Measurements from ENCODE around the gene NHSL2.

- no peak for TF ChIP-seq POLR2AphosphoS5 (IDR thresholded peaks at IDR 0.05)
- TF ChIP-seq, protein P1, sequence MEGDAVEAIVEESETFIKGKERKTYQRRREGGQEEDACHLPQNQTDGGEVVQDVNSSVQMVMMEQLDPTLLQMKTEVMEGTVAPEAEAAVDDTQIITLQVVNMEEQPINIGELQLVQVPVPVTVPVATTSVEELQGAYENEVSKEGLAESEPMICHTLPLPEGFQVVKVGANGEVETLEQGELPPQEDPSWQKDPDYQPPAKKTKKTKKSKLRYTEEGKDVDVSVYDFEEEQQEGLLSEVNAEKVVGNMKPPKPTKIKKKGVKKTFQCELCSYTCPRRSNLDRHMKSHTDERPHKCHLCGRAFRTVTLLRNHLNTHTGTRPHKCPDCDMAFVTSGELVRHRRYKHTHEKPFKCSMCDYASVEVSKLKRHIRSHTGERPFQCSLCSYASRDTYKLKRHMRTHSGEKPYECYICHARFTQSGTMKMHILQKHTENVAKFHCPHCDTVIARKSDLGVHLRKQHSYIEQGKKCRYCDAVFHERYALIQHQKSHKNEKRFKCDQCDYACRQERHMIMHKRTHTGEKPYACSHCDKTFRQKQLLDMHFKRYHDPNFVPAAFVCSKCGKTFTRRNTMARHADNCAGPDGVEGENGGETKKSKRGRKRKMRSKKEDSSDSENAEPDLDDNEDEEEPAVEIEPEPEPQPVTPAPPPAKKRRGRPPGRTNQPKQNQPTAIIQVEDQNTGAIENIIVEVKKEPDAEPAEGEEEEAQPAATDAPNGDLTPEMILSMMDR (IDR thresholded peaks at IDR 0.05), result no peak
- TF ChIP-seq POLR2A (IDR thresholded peaks at IDR 0.05), result no peak
- TF ChIP-seq EP300 (IDR thresholded peaks at IDR 0.05; ENCODE audit: low read depth), result no peak
These were observed 115.8 kb downstream of the NHSL2 start for GRCh38 chrX:72026341-72027023.
